A673 (cell line): Measurements from ENCODE around the gene SLC22A2.

Source experiments
- CTCF ChIP-seq: fragments of 300-800, 200-600 bp; sonication (generic); conservative IDR thresholded peaks from 2 replicates; pipeline ENCODE4 v1.5.1; 2017; ENCODE audit warnings: low read depth, mild to moderate bottlenecking, antibody characterized with exemption, low read length, moderate library complexity, mixed read lengths
- EZH2 ChIP-seq: fragments of 200-600 bp; sonication (generic); IDR thresholded peaks from 2 replicates; pipeline ENCODE4 v1.6.1; 2017; ENCODE audit warnings: borderline replicate concordance, low read depth, mild to moderate bottlenecking, mixed read lengths, antibody characterized with exemption, low read length; ENCODE audit not compliant: poor library complexity, severe bottlenecking

DNA sequence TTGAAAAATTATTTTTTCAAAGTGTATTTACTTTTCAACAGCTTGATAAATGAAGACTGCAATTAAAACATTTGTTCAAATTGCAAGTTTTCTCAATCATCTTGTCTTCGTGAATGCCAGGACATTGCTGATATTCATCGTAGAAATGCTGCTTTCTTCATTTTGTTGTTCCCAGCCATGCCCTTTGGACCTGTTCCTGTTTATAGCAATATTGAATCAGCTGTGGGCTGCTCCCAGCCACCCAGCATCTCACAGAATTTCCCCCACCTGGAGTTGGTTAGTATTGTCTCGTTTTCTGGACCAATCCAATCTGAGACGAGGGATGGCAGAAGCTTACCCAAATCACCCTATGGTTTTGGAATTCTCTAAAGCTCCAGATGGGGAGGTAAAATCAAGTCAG lies 40.8 kb downstream of the SLC22A2 start:
- no peak for TF ChIP-seq CTCF
- TF ChIP-seq EZH2, result no peak
